ENCODE results near the gene CERS2. TPM values are rescaled to one million over a fixed set of nuclear protein-coding genes. Genes with fewer than 3 reads are reported as not detected.

Gene CERS2
- total RNA-seq, 1 experiment from 2014 or later = 348 TPM

- Histone ChIP-seq H3K27ac (ENCODE audit: low read length) (no peak overlapping the region), H3K4me1 (ENCODE audit: control insufficient read depth, insufficient read depth, low read length) (no peaks in the 10 kb centered on the region), H3K27me3 (ENCODE audit: control insufficient read depth, insufficient read depth, low read length) (no peaks in the 10 kb centered on the region), H3K36me3 (ENCODE audit: control insufficient read depth, insufficient read depth, low read length) (peaks cover 22% of the 10 kb centered on the region), H3K4me3 (ENCODE audit: low read depth in 2 of 2, low read length in 2 of 2) (no peak overlapping the region), H3K9me3 (ENCODE audit: control insufficient read depth, insufficient read depth, low read depth, low read length) (no peaks in the 10 kb centered on the region)
- TSS peak; percentile 19 for BruUV-seq (replicated peaks)
- intact Hi-C loops (cut with micrococcal nuclease; ENCODE audit: unreplicated experiment) = no loop called here
- ChIA-PET POLR2A (no interaction called here), CTCF (no interaction called here)
- no peak for DNase-seq (ENCODE audit: low read depth, low spot score)
- no peak for ATAC-seq
- TF ChIP-seq POLR2AphosphoS5 (IDR thresholded peaks at IDR 0.05; ENCODE audit: low read depth, low read length) (no peak), TCF7L2 (IDR thresholded peaks at IDR 0.05; ENCODE audit: low read depth, low read length) (no peak), CTCF (IDR thresholded peaks at IDR 0.05) (no peak), REST (IDR thresholded peaks at IDR 0.05; ENCODE audit: insufficient read depth in 1 of 2, low read depth in 2 of 2, low read length in 1 of 2) (no peak), SIN3A (IDR thresholded peaks at IDR 0.05; ENCODE audit: borderline replicate concordance, insufficient read depth, low read depth, low read length) (no peak)
- in situ Hi-C loops (cut with HindIII; ENCODE audit: low pct_unique_long_range_greater_than_20kb, low sequenced_read_pairs) = no loop called here
These were observed 19.4 kb downstream of the CERS2 start for GRCh38 chr1:150955280-150955679.

- in situ Hi-C loops (cut with HindIII; ENCODE audit: low pct_unique_long_range_greater_than_20kb, low sequenced_read_pairs) = no loop called here
- no TSS peak for BruUV-seq (replicated peaks)
- Histone ChIP-seq H3K4me1 (ENCODE audit: control insufficient read depth, insufficient read depth, low read length) (no peaks in the 10 kb centered on the region), H3K9me3 (ENCODE audit: control insufficient read depth, insufficient read depth, low read depth, low read length) (no peaks in the 10 kb centered on the region), H3K36me3 (ENCODE audit: control insufficient read depth, insufficient read depth, low read length) (peaks cover 22% of the 10 kb centered on the region), H3K27ac (ENCODE audit: low read length) (no peak overlapping the region), H3K27me3 (ENCODE audit: control insufficient read depth, insufficient read depth, low read length) (no peaks in the 10 kb centered on the region), H3K4me3 (ENCODE audit: low read depth in 2 of 2, low read length in 2 of 2) (no peak overlapping the region)
- no peak for TF ChIP-seq SIN3A (IDR thresholded peaks at IDR 0.05; ENCODE audit: borderline replicate concordance, insufficient read depth, low read depth, low read length)
- no peak for TF ChIP-seq POLR2AphosphoS5 (IDR thresholded peaks at IDR 0.05; ENCODE audit: low read depth, low read length)
- TF ChIP-seq REST (IDR thresholded peaks at IDR 0.05; ENCODE audit: insufficient read depth in 1 of 2, low read depth in 2 of 2, low read length in 1 of 2) = no peak
- no peak for TF ChIP-seq TCF7L2 (IDR thresholded peaks at IDR 0.05; ENCODE audit: low read depth, low read length)
- TF ChIP-seq CTCF (IDR thresholded peaks at IDR 0.05) = no peak
- intact Hi-C loops (cut with micrococcal nuclease; ENCODE audit: unreplicated experiment) = no loop called here
- DNase-seq (ENCODE audit: low read depth, low spot score) (no peak), ATAC-seq (no peak)
- POLR2A ChIA-PET = no interaction called here
- CTCF ChIA-PET = no interaction called here
These were observed 19.9 kb downstream of the CERS2 start for GRCh38 chr1:150954708-150955107.

Measured in Panc1 (cell line).